ENCODE data around the gene MAP3K19. TPM values are rescaled to one million over a fixed set of nuclear protein-coding genes. Genes with fewer than 3 reads are reported as not detected.

The MAP3K19 gene
- total and polyA plus RNA-seq, 2 of the 8 experiments (the other 6 are each of a cell fraction or from before 2014, with no cell fraction given): not detected

DNA sequence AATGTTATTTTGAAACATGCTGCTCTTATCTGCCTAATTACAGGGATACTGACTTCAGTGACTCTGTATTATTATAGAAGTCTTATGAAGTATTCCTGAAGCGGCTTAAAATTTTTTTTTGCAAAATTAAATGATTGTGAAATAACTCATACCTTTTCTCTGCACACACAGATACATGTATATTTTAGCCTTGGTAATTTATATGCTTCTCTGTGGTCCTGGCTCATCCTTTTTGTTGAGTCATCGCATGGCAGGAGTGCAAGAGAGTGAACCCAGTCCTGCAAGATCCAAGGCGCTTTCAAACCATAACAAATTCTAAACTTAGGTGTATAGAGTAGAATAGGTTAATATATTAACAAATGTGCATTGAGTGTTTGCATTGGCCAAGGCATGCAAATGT lies 120.1 kb downstream of the MAP3K19 start:
- no peaks in the 10 kb centered on the region for H3K4me1 ChIP-seq (replicated peaks in 1 of 4; ENCODE audit: control insufficient read depth in 3 of 4, insufficient read depth in 4 of 4, low read length in 3 of 4)
- no peak overlapping the region for H2AFZ ChIP-seq (ENCODE audit: low read length)
- H4K8ac ChIP-seq (ENCODE audit: extremely low read depth, insufficient read depth, low read length): no peak overlapping the region
- no peak overlapping the region for H3K23ac ChIP-seq (ENCODE audit: insufficient read length)
- H3K27me3 ChIP-seq (replicated peaks in 1 of 4; ENCODE audit: control insufficient read depth in 3 of 4, extremely low read depth in 1 of 4, insufficient read depth in 3 of 4, low read length in 3 of 4): no peaks in the 10 kb centered on the region
- H3K9ac ChIP-seq (replicated peaks in 1 of 4; ENCODE audit: extremely low read depth in 1 of 4, low read depth in 3 of 4, low read length in 3 of 4): no peak overlapping the region
- no peak for DNase-seq (ENCODE audit: low read depth in 1 of 2, low spot score in 2 of 2)
- no peak overlapping the region for H3K4me2 ChIP-seq (ENCODE audit: insufficient read depth in 1 of 2, low read depth in 2 of 2, low read length in 2 of 2)
- no peak for TF ChIP-seq SP2 (IDR thresholded peaks at IDR 0.05; ENCODE audit: low read length)
- TF ChIP-seq, protein P1, sequence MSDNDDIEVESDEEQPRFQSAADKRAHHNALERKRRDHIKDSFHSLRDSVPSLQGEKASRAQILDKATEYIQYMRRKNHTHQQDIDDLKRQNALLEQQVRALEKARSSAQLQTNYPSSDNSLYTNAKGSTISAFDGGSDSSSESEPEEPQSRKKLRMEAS (IDR thresholded peaks at IDR 0.05): no peak
- TF ChIP-seq, protein P2, sequence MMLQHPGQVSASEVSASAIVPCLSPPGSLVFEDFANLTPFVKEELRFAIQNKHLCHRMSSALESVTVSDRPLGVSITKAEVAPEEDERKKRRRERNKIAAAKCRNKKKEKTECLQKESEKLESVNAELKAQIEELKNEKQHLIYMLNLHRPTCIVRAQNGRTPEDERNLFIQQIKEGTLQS (IDR thresholded peaks at IDR 0.05; ENCODE audit: insufficient read depth, low read depth, low read length): no peak
- TF ChIP-seq TBP (IDR thresholded peaks at IDR 0.05; ENCODE audit: low read depth, low read length): no peak
- no peak for TF ChIP-seq SP1 (IDR thresholded peaks at IDR 0.05; ENCODE audit: low read depth, low read length)
- TF ChIP-seq RBBP5 (IDR thresholded peaks at IDR 0.05; ENCODE audit: borderline replicate concordance, low read depth, low read length): no peak
- 0 out of 2 replicates have a peak, but pooled peaks have one; percentile 9 for TF ChIP-seq MAFK (IDR thresholded peaks at IDR 0.05; ENCODE audit: low read depth, low read length)
- TF ChIP-seq SRF (IDR thresholded peaks at IDR 0.05; ENCODE audit: low read depth, low read length): no peak
- H2BK15ac ChIP-seq (ENCODE audit: low read length): no peak overlapping the region
- no peaks in the 10 kb centered on the region for H3K23me2 ChIP-seq (ENCODE audit: low read depth, low read length)
- H4K91ac ChIP-seq (replicated peaks; ENCODE audit: insufficient read length, low read length): no peak overlapping the region
- POLR2A ChIA-PET (ENCODE audit: partially characterized antibody): interaction anchor here (0.6 to 2.6 kb wide), 2 partner anchors 9 to 143 kb away, joined by 5 to 10 read pairs; partner anchors contain the start of gene CCNT2
- H3K36me3 ChIP-seq (ENCODE audit: control insufficient read depth in 2 of 4, insufficient read depth in 4 of 4, low read length in 3 of 4): peaks cover 0 to 7% (median under 1%) of the 10 kb centered on the region in 4 experiments; a peak in 1 of 8 replicates
- WGBS, 2 experiments (ENCODE audit: extremely low coverage in 1 of 2, insufficient coverage in 1 of 2, insufficient read length in 1 of 2, insufficient replicate concordance in 2 of 2, low coverage in 1 of 2, low lambda C conversion rate in 2 of 2, missing lambda C conversion rate in 1 of 2): 94% methylated on average over 3 of the region's 3 CpGs; no CpG with 5 or more reads in 1 of the 2 experiments
- FAIRE-seq: no peak
- H3K56ac ChIP-seq (replicated peaks; ENCODE audit: insufficient read length, low read depth, low read length): no peak overlapping the region
- H2BK5ac ChIP-seq (ENCODE audit: low read depth, low read length): no peak overlapping the region
- no peak overlapping the region for H2BK12ac ChIP-seq (ENCODE audit: low read depth, low read length)
- peaks cover 15% of the 10 kb centered on the region in 2 experiments for H4K20me1 ChIP-seq (replicated peaks in 1 of 2; ENCODE audit: control insufficient read depth in 1 of 2, insufficient read depth in 2 of 2, low read length in 2 of 2)
- no peaks in the 10 kb centered on the region for H3K79me1 ChIP-seq (ENCODE audit: low read depth, low read length)
- H3K27ac ChIP-seq (ENCODE audit: low read depth, low read length): no peak overlapping the region
- H3K9me3 ChIP-seq (ENCODE audit: insufficient read depth in 2 of 2, low read depth in 1 of 2, low read length in 1 of 2): no peaks in the 10 kb centered on the region
- CTCF ChIA-PET (ENCODE audit: partially characterized antibody): no interaction called here
- no peak overlapping the region for H3K4me3 ChIP-seq (ENCODE audit: extremely low read depth in 1 of 4, insufficient read depth in 2 of 4, low read depth in 3 of 4, low read length in 4 of 4)
- no peak overlapping the region for H2BK20ac ChIP-seq (ENCODE audit: low read length)
- no peak overlapping the region for H3K4ac ChIP-seq (replicated peaks; ENCODE audit: insufficient read length, low read depth, low read length)
- H4K5ac ChIP-seq (ENCODE audit: insufficient read length, low read depth, low read length): no peak overlapping the region
- H2AK5ac ChIP-seq (ENCODE audit: low read depth, low read length): no peak overlapping the region
- H3K79me2 ChIP-seq (ENCODE audit: control insufficient read depth in 1 of 2, insufficient read depth in 2 of 2, low read length in 2 of 2): peaks cover 30 to 100% of the 10 kb centered on the region in 2 experiments
- H2BK120ac ChIP-seq (replicated peaks; ENCODE audit: low read depth, low read length): no peak overlapping the region
- no peak overlapping the region for H3K14ac ChIP-seq (ENCODE audit: insufficient read length)
- no peak overlapping the region for H3K18ac ChIP-seq (ENCODE audit: extremely low read depth, low read length)

Data from H1 (cell line).